Parathyroid adenoma (tissue), 2 donors: ENCODE measurements around the gene DSP.

ENCODE experiments used
- H2AFZ ChIP-seq: fragments of 300-600 bp; sonication (generic); one replicate; pipeline ENCODE4 v1.7.0; 2017; ENCODE audit warnings: antibody characterized with exemption, mild to moderate bottlenecking
- H3K27ac ChIP-seq: fragments of 300-600 bp; sonication (generic); one replicate; pipeline ENCODE4 v1.7.0; 2017
- H3K27me3 ChIP-seq: fragments of 300-600 bp; sonication (generic); one replicate; pipeline ENCODE4 v1.7.0; 2017; ENCODE audit warnings: low read length; ENCODE audit not compliant: control insufficient read depth, insufficient read depth
- H3K36me3 ChIP-seq: fragments of 300-600 bp; sonication (generic); one replicate; pipeline ENCODE4 v1.7.0; 2017; ENCODE audit warnings: low read length; ENCODE audit not compliant: control insufficient read depth, insufficient read depth
- H3K4me1 ChIP-seq: fragments of 300-600 bp; sonication (generic); one replicate; pipeline ENCODE4 v1.7.0; 2017; ENCODE audit warnings: control low read depth
- H3K4me2 ChIP-seq: fragments of 300-600 bp; sonication (generic); one replicate; pipeline ENCODE4 v1.7.0; 2017; ENCODE audit warnings: low read length
- H3K4me3 ChIP-seq: fragments of 300-600 bp; sonication (generic); one replicate; pipeline ENCODE4 v1.7.0; 2017; ENCODE audit warnings: low read depth, low read length
- H3K79me2 ChIP-seq: fragments of 300-600 bp; sonication (generic); one replicate; pipeline ENCODE4 v1.7.0; 2017; ENCODE audit warnings: control low read depth
- H3K9ac ChIP-seq: fragments of 300-600 bp; sonication (generic); one replicate; pipeline ENCODE4 v1.7.0; 2017; ENCODE audit warnings: mild to moderate bottlenecking
- H3K9me3 ChIP-seq: fragments of 300-600 bp; sonication (generic); one replicate; pipeline ENCODE4 v1.7.0; 2017; ENCODE audit warnings: low read length; ENCODE audit not compliant: control insufficient read depth
- TF ChIP-seq, protein P1 (sequence below): fragments of 300-600 bp; sonication (generic); IDR thresholded peaks from one replicate; pipeline ENCODE4 v1.7.0; 2017; ENCODE audit warnings: antibody characterized with exemption, mild to moderate bottlenecking
- donor health status: primary hyperparathyroidism.

Gene DSP

DNA sequence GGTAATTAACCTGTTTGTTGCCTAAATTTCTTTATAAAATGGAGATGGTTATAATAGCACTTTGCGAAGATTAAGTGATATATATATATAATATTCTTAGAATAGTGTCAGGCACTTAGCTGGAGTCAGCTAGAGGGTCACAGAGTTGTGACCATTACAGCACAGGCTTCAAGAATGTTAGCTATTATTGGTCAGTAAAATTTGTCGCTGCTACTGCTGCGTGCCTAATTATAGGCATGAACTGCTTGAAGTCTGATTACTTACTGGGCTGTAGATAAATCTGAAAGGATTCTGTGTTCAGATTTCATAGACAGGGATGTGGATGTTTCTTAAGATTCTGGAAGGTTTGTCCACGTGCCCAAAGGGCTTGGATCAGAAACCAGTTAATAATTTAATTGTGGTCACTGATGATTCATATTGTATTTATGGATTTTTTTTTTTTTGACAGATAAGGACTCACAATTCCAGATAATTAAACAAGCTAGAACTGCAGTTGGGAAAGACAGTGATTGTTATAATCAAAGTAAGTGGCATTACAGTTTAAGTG is 53.2 kb downstream of the DSP start:
- Histone ChIP-seq H3K9me3 (no peaks in the 10 kb centered on the region), H3K27me3 (no peaks in the 10 kb centered on the region), H3K4me3 (no peak overlapping the region), H2AFZ (no peak overlapping the region), H3K27ac (no peak overlapping the region), H3K9ac (no peak overlapping the region), H3K79me2 (no peaks in the 10 kb centered on the region), H3K4me2 (no peak overlapping the region), H3K4me1 (no peaks in the 10 kb centered on the region), H3K36me3 (no peaks in the 10 kb centered on the region)
- TF ChIP-seq, protein P1, sequence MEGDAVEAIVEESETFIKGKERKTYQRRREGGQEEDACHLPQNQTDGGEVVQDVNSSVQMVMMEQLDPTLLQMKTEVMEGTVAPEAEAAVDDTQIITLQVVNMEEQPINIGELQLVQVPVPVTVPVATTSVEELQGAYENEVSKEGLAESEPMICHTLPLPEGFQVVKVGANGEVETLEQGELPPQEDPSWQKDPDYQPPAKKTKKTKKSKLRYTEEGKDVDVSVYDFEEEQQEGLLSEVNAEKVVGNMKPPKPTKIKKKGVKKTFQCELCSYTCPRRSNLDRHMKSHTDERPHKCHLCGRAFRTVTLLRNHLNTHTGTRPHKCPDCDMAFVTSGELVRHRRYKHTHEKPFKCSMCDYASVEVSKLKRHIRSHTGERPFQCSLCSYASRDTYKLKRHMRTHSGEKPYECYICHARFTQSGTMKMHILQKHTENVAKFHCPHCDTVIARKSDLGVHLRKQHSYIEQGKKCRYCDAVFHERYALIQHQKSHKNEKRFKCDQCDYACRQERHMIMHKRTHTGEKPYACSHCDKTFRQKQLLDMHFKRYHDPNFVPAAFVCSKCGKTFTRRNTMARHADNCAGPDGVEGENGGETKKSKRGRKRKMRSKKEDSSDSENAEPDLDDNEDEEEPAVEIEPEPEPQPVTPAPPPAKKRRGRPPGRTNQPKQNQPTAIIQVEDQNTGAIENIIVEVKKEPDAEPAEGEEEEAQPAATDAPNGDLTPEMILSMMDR: no peak

DNA sequence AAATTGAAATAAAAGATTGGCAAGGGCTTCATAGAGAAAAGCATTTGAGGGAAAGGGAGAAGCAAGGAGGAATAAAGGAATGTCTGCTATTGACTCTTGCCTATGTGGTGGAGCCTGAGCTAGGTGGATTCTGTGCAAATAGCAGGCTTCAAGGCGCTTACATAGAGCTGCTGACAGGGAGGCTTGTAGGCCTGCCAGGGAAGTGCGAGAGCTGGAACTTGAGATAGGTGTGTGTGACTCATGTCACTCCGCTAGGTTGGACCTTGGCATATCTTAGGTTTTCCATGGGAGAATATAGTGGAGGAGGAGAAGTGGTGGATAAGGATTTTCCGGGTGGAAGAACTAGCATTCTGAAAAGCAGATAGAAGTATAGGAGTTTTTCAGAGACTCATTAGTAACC is 62.5 kb downstream of the DSP start:
- no peak overlapping the region for H3K27ac ChIP-seq
- H3K4me2 ChIP-seq: no peak overlapping the region
- no peaks in the 10 kb centered on the region for H3K79me2 ChIP-seq
- H3K9me3 ChIP-seq: no peaks in the 10 kb centered on the region
- no peak overlapping the region for H3K4me3 ChIP-seq
- no peaks in the 10 kb centered on the region for H3K36me3 ChIP-seq
- no peaks in the 10 kb centered on the region for H3K27me3 ChIP-seq
- H3K4me1 ChIP-seq: no peaks in the 10 kb centered on the region
- TF ChIP-seq, protein P1: no peak
- H2AFZ ChIP-seq: no peak overlapping the region
- no peak overlapping the region for H3K9ac ChIP-seq

DNA sequence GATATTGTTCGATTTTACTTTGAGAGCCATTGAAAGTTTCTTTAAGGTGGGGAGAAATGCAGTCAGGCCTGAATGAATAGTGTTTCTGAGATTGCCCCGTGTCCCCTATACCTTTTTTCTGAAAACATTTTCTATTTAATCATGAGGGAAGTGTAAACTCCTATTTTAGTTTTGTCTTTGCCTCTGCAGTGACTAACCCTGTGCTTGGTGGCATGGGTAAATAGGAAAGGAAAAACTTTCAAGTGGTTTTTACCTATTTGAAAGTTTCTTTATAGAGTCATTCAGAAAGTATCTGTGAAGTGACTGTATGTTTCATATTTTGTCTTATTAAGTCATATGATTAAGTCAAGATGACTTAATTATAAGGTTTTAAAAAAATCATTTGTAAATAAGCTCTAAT is 63.0 kb downstream of the DSP start:
- H3K9ac ChIP-seq: no peak overlapping the region
- H3K9me3 ChIP-seq: no peaks in the 10 kb centered on the region
- H2AFZ ChIP-seq: no peak overlapping the region
- TF ChIP-seq, protein P1: no peak
- no peak overlapping the region for H3K27ac ChIP-seq
- H3K36me3 ChIP-seq: no peaks in the 10 kb centered on the region
- no peak overlapping the region for H3K4me2 ChIP-seq
- no peaks in the 10 kb centered on the region for H3K4me1 ChIP-seq
- H3K4me3 ChIP-seq: no peak overlapping the region
- no peaks in the 10 kb centered on the region for H3K27me3 ChIP-seq
- H3K79me2 ChIP-seq: no peaks in the 10 kb centered on the region

DNA sequence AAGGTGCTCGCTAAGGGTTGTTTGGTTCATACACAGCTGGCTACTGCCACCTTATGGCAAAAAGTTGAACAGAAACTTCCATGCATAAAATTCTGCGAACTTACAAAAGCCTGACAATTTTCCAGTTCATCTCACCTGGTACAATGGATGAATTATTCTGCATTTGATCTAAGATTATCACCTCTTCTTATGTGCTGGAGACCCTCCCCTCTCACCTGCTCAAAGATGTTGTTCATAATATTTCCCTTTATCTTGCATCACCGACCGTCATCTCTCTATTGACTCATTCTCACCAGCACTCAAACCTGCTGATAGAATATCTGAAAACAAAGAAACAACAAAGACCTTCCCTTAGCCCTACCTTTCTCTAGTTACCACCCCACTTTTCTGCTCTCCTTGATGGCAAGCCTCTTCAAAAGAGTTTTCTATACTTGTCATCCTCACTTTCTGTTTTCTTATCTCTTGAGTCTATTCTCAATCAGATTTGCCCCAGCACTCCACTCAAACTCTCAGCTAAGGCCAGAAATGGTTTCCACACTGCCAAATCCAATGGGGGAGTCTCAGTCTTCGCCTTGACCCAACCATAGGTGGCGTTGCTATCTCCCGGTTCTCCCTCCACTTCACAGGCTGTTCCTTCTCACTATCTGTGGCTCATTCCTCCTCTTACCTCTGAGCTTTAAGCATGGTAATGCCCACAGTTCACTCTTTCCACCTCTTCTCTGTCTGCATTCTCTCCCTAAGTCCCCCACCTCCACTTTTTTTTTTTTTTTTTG is 74.3 kb downstream of the DSP start:
- TF ChIP-seq, protein P1: peak; percentile 79
- H3K79me2 ChIP-seq: no peaks in the 10 kb centered on the region
- H3K9ac ChIP-seq: no peak overlapping the region

More for the DNA sequence above, 74.3 kb downstream of the DSP start:
- H2AFZ ChIP-seq: peak overlapping the region; percentile 45
- peak overlapping the region; percentile 51 for H3K4me2 ChIP-seq
- no peak overlapping the region for H3K27ac ChIP-seq
- H3K4me1 ChIP-seq: peaks cover 2% of the 10 kb centered on the region
- no peaks in the 10 kb centered on the region for H3K27me3 ChIP-seq
- H3K4me3 ChIP-seq: no peak overlapping the region
- no peaks in the 10 kb centered on the region for H3K36me3 ChIP-seq
- no peaks in the 10 kb centered on the region for H3K9me3 ChIP-seq
